WI38 (cell line): ENCODE data around the gene SAMD1.

Experiments used
- H3K4me3 ChIP-seq: 2 replicates; pipeline ENCODE4 v1.5.1; 2011; ENCODE audit warnings: low read depth, mild to moderate bottlenecking, control low read depth, low read length
- CTCF ChIP-seq: IDR thresholded peaks from 2 replicates; pipeline ENCODE4 v1.5.1; 2012; ENCODE audit warnings: low read depth, mild to moderate bottlenecking, control low read depth, low read length

Gene SAMD1

GRCh38 chr19:14059652-14060155, 30.8 kb downstream of the SAMD1 start:
- no peak overlapping the region for H3K4me3 ChIP-seq
- no peak for TF ChIP-seq CTCF

GRCh38 chr19:14059093-14059480, 31.5 kb downstream of the SAMD1 start:
- TF ChIP-seq CTCF, result peak; percentile 75
- no peak overlapping the region for H3K4me3 ChIP-seq

- peak overlapping the region; percentile 27; the same call in 1 of the 2 replicates for H3K4me3 ChIP-seq
- TF ChIP-seq CTCF, result no peak
Observed at GRCh38 chr19:14058182-14059092, 32.1 kb downstream of the SAMD1 start.

- TF ChIP-seq CTCF, result no peak
- H3K4me3 ChIP-seq, result no peak overlapping the region
Observed at GRCh38 chr19:14056741-14057356, 33.7 kb downstream of the SAMD1 start.

GRCh38 chr19:14056069-14056666, 34.4 kb downstream of the SAMD1 start:
- TF ChIP-seq CTCF, result no peak
- H3K4me3 ChIP-seq, result no peak overlapping the region

GRCh38 chr19:14055396-14055795, 35.2 kb downstream of the SAMD1 start:
- H3K4me3 ChIP-seq, result no peak overlapping the region
- TF ChIP-seq CTCF, result no peak
